Middle frontal gyrus (tissue), 1 donor: Measurements from ENCODE around the gene IL36B.

Experiments
- DNase-seq: peaks from one replicate; pipeline ENCODE4 v3.0.0-alpha.2; 2015; ENCODE audit warnings: low spot score; ENCODE audit errors: extremely low spot score

Gene IL36B

GRCh38 chr2:113056521-113056920 lies 3.9 kb upstream of the IL36B start:
- no peak for DNase-seq

- DNase-seq, result no peak
Measured at GRCh38 chr2:113054066-113054465, 1.4 kb upstream of the IL36B start.

GRCh38 chr2:113053666-113054065 lies 999 bp upstream of the IL36B start:
- DNase-seq, result no peak

- no peak for DNase-seq
Measured at GRCh38 chr2:113050921-113051895, 1.5 kb downstream of the IL36B start.

- DNase-seq, result no peak
Measured at GRCh38 chr2:113046465-113046864, 6.2 kb downstream of the IL36B start.

- no peak for DNase-seq
Measured at GRCh38 chr2:113041871-113042270, 10.8 kb downstream of the IL36B start.

GRCh38 chr2:113039719-113040118 lies 12.9 kb downstream of the IL36B start:
- DNase-seq, result no peak

- DNase-seq, result no peak
Measured at GRCh38 chr2:113039158-113039557, 13.5 kb downstream of the IL36B start.

- no peak for DNase-seq
Measured at GRCh38 chr2:113038291-113038690, 14.4 kb downstream of the IL36B start.

GRCh38 chr2:113036763-113037162 lies 15.9 kb downstream of the IL36B start:
- DNase-seq, result no peak

- no peak for DNase-seq
Measured at GRCh38 chr2:113034016-113034415, 18.7 kb downstream of the IL36B start.

GRCh38 chr2:113032737-113033136 lies 19.9 kb downstream of the IL36B start:
- DNase-seq, result no peak

- DNase-seq, result no peak
Measured at GRCh38 chr2:113028112-113028511, 24.6 kb downstream of the IL36B start.

GRCh38 chr2:113027691-113028090 lies 25.0 kb downstream of the IL36B start:
- no peak for DNase-seq

GRCh38 chr2:113025737-113026136 lies 26.9 kb downstream of the IL36B start:
- DNase-seq, result no peak

- no peak for DNase-seq
Measured at GRCh38 chr2:113024764-113025163, 27.9 kb downstream of the IL36B start.

GRCh38 chr2:113021312-113021711 lies 31.4 kb downstream of the IL36B start:
- no peak for DNase-seq

- no peak for DNase-seq
Measured at GRCh38 chr2:113018509-113018908, 34.2 kb downstream of the IL36B start.

- DNase-seq, result no peak
Measured at GRCh38 chr2:113015655-113016054, 37.0 kb downstream of the IL36B start.

- DNase-seq, result no peak
Measured at GRCh38 chr2:113015042-113015441, 37.6 kb downstream of the IL36B start.

GRCh38 chr2:113014067-113014466 lies 38.6 kb downstream of the IL36B start:
- no peak for DNase-seq

- DNase-seq, result no peak
Measured at GRCh38 chr2:113013336-113013661, 39.4 kb downstream of the IL36B start.
